AG10803 (cell line): ENCODE results near the gene SLC32A1.

Experiments
- DNase-seq: peaks from one replicate; pipeline ENCODE4 v3.0.0; 2010; ENCODE audit warnings: low read depth
- H3K4me3 ChIP-seq: 2 replicates; pipeline ENCODE4 v1.5.1; 2011; ENCODE audit warnings: mild to moderate bottlenecking, low read length, control low read depth
- TF ChIP-seq, protein P1 (sequence below): conservative IDR thresholded peaks from 2 replicates; pipeline ENCODE4 v1.5.1; 2011; ENCODE audit warnings: mild to moderate bottlenecking, low read length, control low read depth, inconsistent platforms

The SLC32A1 gene

GRCh38 chr20:38755324-38755910 is 31.1 kb downstream of the SLC32A1 start:
- no peak for DNase-seq
- no peak overlapping the region for H3K4me3 ChIP-seq
- TF ChIP-seq, protein P1, sequence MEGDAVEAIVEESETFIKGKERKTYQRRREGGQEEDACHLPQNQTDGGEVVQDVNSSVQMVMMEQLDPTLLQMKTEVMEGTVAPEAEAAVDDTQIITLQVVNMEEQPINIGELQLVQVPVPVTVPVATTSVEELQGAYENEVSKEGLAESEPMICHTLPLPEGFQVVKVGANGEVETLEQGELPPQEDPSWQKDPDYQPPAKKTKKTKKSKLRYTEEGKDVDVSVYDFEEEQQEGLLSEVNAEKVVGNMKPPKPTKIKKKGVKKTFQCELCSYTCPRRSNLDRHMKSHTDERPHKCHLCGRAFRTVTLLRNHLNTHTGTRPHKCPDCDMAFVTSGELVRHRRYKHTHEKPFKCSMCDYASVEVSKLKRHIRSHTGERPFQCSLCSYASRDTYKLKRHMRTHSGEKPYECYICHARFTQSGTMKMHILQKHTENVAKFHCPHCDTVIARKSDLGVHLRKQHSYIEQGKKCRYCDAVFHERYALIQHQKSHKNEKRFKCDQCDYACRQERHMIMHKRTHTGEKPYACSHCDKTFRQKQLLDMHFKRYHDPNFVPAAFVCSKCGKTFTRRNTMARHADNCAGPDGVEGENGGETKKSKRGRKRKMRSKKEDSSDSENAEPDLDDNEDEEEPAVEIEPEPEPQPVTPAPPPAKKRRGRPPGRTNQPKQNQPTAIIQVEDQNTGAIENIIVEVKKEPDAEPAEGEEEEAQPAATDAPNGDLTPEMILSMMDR, result no peak

DNA sequence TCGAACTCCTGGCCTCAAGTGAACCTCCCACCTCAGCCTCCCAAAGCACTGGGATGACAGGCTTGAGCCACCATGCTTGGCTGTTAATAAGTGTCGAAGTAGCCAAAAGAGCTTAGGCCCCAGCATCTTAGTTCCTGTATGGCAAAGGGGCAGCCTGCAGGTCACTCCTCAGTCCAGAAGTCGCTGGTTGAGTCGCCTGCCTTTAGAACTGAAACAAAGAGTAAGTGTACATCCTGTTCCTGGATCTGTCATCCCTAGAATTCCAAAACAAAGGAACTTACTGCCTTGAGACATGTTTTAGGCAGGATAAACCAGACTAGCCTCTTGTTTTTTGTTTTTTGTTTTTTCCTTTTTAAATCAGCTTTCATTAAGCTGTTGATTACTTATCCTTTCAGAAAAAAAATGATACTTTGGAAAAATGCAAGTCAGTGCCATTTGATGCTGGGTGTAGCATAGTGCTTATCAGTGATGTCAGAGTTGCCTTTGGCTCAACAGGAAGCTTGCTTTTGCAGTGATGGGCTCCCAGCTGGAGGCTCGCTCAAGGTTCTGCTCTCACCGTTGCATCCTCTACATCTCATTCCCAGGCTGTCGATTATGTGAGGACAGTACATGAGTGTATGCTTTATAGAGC is 33.0 kb downstream of the SLC32A1 start:
- DNase-seq, result no peak

GRCh38 chr20:38759106-38759505 is 34.8 kb downstream of the SLC32A1 start:
- H3K4me3 ChIP-seq, result no peak overlapping the region
- no peak for DNase-seq
- TF ChIP-seq, protein P1, result no peak

More for the DNA sequence above, 33.0 kb downstream of the SLC32A1 start:
- TF ChIP-seq, protein P1, result no peak
- no peak overlapping the region for H3K4me3 ChIP-seq

- DNase-seq, result no peak
- TF ChIP-seq, protein P1, result no peak
- no peak overlapping the region for H3K4me3 ChIP-seq
Measured at GRCh38 chr20:38760978-38761377, 36.7 kb downstream of the SLC32A1 start.

DNA sequence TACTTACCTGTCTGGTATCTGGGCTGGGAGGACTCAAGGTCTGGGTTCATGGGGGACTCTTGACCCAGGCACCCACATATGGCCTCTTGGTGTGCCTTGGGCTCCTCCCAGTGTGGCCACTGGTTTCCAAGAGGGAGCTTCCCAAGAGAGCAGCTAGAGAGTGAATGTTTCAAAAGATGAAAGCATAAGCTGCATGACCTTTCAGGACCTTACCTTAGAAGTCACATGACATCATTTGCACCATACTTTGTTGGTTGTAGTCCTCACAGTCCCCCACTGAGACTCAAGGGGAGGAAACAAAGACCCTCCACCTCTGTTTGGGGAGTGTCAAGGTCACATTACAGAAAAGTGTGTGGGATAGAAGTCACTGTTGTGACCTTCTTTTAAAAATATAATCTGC is 37.9 kb downstream of the SLC32A1 start:
- DNase-seq, result no peak
- TF ChIP-seq, protein P1, result no peak
- no peak overlapping the region for H3K4me3 ChIP-seq

GRCh38 chr20:38763616-38764015 is 39.3 kb downstream of the SLC32A1 start:
- H3K4me3 ChIP-seq, result no peak overlapping the region
- TF ChIP-seq, protein P1, result no peak
- no peak for DNase-seq

GRCh38 chr20:38764567-38765318 is 40.5 kb downstream of the SLC32A1 start:
- H3K4me3 ChIP-seq, result no peak overlapping the region
- TF ChIP-seq, protein P1, result no peak
- DNase-seq, result peak; percentile 87
